Measurements from ENCODE around the gene NR0B2.

DNA sequence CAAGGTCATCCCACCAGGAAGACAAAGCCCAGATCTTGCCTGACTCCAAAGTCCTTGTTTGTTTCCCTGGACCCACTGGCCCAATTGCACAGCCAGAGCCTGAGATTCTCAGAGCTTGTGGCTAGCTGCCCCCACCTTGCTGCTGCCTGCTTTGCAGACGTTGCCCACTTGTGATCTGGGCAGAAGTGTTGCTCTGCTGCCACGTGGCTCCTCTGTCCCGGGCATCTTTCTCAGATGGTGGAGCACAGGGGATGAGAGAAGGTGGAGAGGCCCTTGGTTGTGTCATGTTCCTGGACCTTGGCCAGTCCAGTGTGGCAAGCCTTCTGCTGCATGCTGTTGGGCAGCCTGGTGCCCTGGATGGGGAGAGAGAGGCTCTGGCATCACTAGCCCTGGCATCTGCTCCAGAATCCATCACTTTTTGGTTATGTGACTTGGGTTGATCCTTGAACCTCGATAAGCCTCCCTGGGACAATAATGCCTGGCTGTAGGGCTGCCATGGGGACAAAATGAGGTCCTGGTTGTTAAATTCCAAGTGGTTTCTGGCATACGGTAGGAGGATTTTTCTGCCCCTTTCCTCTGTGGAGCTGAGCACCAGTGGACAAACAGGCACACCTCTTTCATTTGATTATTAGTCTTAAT is 1.5 kb upstream of the NR0B2 start:
- no peak for TF ChIP-seq CTCF (IDR thresholded peaks at IDR 0.05)
- no peak for TF ChIP-seq POLR2A (IDR thresholded peaks at IDR 0.05)

Data from testis (tissue), 2 donors.